ENCODE measurements around the gene CD4. TPM values are rescaled to one million over a fixed set of nuclear protein-coding genes. Genes with fewer than 3 reads are reported as not detected.

Gene CD4
- total RNA-seq, 1 experiment from 2014 or later = 0.42 TPM

GRCh38 chr12:6849976-6850560, 60.7 kb downstream of the CD4 start:
- Histone ChIP-seq H2AFZ (ENCODE audit: low read depth, low read length, poor library complexity, severe bottlenecking) (no peak overlapping the region), H3K79me2 (ENCODE audit: insufficient read depth, low read length) (peaks cover 43% of the 10 kb centered on the region), H3K9me2 (ENCODE audit: insufficient read depth) (no peaks in the 10 kb centered on the region), H4K20me1 (ENCODE audit: insufficient read depth) (no peaks in the 10 kb centered on the region), H3K9ac (ENCODE audit: low read length) (peak overlapping the region; percentile 89), H3K4me2 (ENCODE audit: low read length) (peak overlapping the region; percentile 100), H3K4me1 (ENCODE audit: control insufficient read depth in 1 of 2, insufficient read depth in 2 of 2, low read length in 2 of 2) (peaks cover 15 to 31% of the 10 kb centered on the region in 2 experiments), H3K36me3 (ENCODE audit: control insufficient read depth in 1 of 2, insufficient read depth in 2 of 2, low read length in 2 of 2) (peaks cover 27 to 44% of the 10 kb centered on the region in 2 experiments; a peak in 3 of 4 replicates), H3K27me3 (ENCODE audit: insufficient read depth, low read length) (no peaks in the 10 kb centered on the region), H3K27ac (ENCODE audit: low read depth, low read length) (peak overlapping the region; percentile 77), H3K9me3 (ENCODE audit: control insufficient read depth in 1 of 2, insufficient read depth in 1 of 2, low read depth in 1 of 2, low read length in 2 of 2) (no peaks in the 10 kb centered on the region), H3K4me3 (replicated peaks in 1 of 2; ENCODE audit: low read depth in 1 of 2, low read length in 2 of 2) (peak overlapping the region; percentile 67 to 94)
- intact Hi-C loops (cut with micrococcal nuclease) = loop anchor here (5.0 kb wide), 1 partner anchor 243 kb away; the partner anchor contains the start of gene CHD4
- BruUV-seq (replicated peaks) = no TSS peak
- no peak for DNase-seq (ENCODE audit: low read depth, low spot score)
- ATAC-seq = no peak
- ChIA-PET CTCF (no interaction called here), POLR2A (interaction anchor here (2.9 to 8.9 kb wide), 2 partner anchors 19 to 94 kb away, joined by 28 to 186 read pairs; partner anchors contain the start of genes C12orf57, RNU7-1, SPSB2 and TPI1), RAD21 (ENCODE audit: low non-redundant PET in 1 of 2, low total read pairs in 2 of 2, uncharacterized antibody in 2 of 2, unreplicated experiment in 2 of 2) (no interaction called here)
- TF ChIP-seq CEBPB (IDR thresholded peaks at IDR 0.05; ENCODE audit: low read depth) = no peak
- TF ChIP-seq YY1 (IDR thresholded peaks at IDR 0.05; ENCODE audit: extremely low read depth, insufficient replicate concordance, low read depth, low read length) = no peak
- TF ChIP-seq, protein P1, sequence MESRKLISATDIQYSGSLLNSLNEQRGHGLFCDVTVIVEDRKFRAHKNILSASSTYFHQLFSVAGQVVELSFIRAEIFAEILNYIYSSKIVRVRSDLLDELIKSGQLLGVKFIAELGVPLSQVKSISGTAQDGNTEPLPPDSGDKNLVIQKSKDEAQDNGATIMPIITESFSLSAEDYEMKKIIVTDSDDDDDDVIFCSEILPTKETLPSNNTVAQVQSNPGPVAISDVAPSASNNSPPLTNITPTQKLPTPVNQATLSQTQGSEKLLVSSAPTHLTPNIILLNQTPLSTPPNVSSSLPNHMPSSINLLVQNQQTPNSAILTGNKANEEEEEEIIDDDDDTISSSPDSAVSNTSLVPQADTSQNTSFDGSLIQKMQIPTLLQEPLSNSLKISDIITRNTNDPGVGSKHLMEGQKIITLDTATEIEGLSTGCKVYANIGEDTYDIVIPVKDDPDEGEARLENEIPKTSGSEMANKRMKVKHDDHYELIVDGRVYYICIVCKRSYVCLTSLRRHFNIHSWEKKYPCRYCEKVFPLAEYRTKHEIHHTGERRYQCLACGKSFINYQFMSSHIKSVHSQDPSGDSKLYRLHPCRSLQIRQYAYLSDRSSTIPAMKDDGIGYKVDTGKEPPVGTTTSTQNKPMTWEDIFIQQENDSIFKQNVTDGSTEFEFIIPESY (IDR thresholded peaks at IDR 0.05; ENCODE audit: extremely low read depth, insufficient replicate concordance, low read length) = no peak
- no peak for TF ChIP-seq POLR2AphosphoS5 (IDR thresholded peaks at IDR 0.05; ENCODE audit: low read depth, low read length)
- TF ChIP-seq, protein P2, sequence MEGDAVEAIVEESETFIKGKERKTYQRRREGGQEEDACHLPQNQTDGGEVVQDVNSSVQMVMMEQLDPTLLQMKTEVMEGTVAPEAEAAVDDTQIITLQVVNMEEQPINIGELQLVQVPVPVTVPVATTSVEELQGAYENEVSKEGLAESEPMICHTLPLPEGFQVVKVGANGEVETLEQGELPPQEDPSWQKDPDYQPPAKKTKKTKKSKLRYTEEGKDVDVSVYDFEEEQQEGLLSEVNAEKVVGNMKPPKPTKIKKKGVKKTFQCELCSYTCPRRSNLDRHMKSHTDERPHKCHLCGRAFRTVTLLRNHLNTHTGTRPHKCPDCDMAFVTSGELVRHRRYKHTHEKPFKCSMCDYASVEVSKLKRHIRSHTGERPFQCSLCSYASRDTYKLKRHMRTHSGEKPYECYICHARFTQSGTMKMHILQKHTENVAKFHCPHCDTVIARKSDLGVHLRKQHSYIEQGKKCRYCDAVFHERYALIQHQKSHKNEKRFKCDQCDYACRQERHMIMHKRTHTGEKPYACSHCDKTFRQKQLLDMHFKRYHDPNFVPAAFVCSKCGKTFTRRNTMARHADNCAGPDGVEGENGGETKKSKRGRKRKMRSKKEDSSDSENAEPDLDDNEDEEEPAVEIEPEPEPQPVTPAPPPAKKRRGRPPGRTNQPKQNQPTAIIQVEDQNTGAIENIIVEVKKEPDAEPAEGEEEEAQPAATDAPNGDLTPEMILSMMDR (IDR thresholded peaks at IDR 0.05 in 2 of 3, conservative IDR thresholded peaks at IDR 0.05 in 1 of 3; ENCODE audit: borderline replicate concordance in 1 of 3, insufficient read depth in 1 of 3, low read depth in 2 of 3, low read length in 2 of 3) = no peak
- no peak for TF ChIP-seq POLR2A (IDR thresholded peaks at IDR 0.05; ENCODE audit: borderline replicate concordance, extremely low read depth, insufficient read depth, insufficient read length)
- TF ChIP-seq CBX3 (IDR thresholded peaks at IDR 0.05; ENCODE audit: low read depth) = no peak
- TF ChIP-seq FOSL1 (IDR thresholded peaks at IDR 0.05; ENCODE audit: low read depth) = no peak
- TF ChIP-seq ZFX (IDR thresholded peaks at IDR 0.05) = no peak
- no peak for TF ChIP-seq RAD21 (IDR thresholded peaks at IDR 0.05; ENCODE audit: low read depth)
- TF ChIP-seq, protein P3, sequence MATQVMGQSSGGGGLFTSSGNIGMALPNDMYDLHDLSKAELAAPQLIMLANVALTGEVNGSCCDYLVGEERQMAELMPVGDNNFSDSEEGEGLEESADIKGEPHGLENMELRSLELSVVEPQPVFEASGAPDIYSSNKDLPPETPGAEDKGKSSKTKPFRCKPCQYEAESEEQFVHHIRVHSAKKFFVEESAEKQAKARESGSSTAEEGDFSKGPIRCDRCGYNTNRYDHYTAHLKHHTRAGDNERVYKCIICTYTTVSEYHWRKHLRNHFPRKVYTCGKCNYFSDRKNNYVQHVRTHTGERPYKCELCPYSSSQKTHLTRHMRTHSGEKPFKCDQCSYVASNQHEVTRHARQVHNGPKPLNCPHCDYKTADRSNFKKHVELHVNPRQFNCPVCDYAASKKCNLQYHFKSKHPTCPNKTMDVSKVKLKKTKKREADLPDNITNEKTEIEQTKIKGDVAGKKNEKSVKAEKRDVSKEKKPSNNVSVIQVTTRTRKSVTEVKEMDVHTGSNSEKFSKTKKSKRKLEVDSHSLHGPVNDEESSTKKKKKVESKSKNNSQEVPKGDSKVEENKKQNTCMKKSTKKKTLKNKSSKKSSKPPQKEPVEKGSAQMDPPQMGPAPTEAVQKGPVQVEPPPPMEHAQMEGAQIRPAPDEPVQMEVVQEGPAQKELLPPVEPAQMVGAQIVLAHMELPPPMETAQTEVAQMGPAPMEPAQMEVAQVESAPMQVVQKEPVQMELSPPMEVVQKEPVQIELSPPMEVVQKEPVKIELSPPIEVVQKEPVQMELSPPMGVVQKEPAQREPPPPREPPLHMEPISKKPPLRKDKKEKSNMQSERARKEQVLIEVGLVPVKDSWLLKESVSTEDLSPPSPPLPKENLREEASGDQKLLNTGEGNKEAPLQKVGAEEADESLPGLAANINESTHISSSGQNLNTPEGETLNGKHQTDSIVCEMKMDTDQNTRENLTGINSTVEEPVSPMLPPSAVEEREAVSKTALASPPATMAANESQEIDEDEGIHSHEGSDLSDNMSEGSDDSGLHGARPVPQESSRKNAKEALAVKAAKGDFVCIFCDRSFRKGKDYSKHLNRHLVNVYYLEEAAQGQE (IDR thresholded peaks at IDR 0.05; ENCODE audit: low read depth) = no peak
- TF ChIP-seq, protein P4, sequence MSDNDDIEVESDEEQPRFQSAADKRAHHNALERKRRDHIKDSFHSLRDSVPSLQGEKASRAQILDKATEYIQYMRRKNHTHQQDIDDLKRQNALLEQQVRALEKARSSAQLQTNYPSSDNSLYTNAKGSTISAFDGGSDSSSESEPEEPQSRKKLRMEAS (IDR thresholded peaks at IDR 0.05) = no peak
- no peak for TF ChIP-seq JUND (IDR thresholded peaks at IDR 0.05)
- TF ChIP-seq EZH2 (IDR thresholded peaks at IDR 0.05) = no peak
- no peak for TF ChIP-seq EZH2phosphoT487 (IDR thresholded peaks at IDR 0.05; ENCODE audit: borderline replicate concordance)
- TF ChIP-seq SRF (IDR thresholded peaks at IDR 0.05; ENCODE audit: low read depth) = no peak
